H1 (cell line): Measurements from ENCODE around the gene GPR18. TPM values are rescaled to one million over a fixed set of nuclear protein-coding genes. Genes with fewer than 3 reads are reported as not detected.

Source experiments
- CTCF ChIA-PET: fragments of 300-600 bp; sonication (Branson Sonifier 250); formaldehyde crosslinking; loops from one replicate; lab custom pipeline; 2021; ENCODE audit not compliant: partially characterized antibody; lab: Charles Lee
- POLR2A ChIA-PET: fragments of 300-600 bp; sonication (Branson Sonifier 250); formaldehyde crosslinking; loops from one replicate; lab custom pipeline; 2021; ENCODE audit warnings: inconsistent platforms; ENCODE audit not compliant: partially characterized antibody; lab: Charles Lee
- DNase-seq, 2 experiments: peaks; one replicate each; pipeline versions ENCODE4 v3.0.0 to v3.0.0-alpha.2; 2010 to 2022; ENCODE audit warnings: low spot score in 2 of 2, low read depth in 1 of 2, mixed read lengths in 1 of 2
- FAIRE-seq: peaks from 2 replicates; lab custom pipeline; 2011; peaks lifted over from hg19 to GRCh38; lab: Jason Lieb, UNC
- H2AFZ ChIP-seq: 2 replicates; pipeline ENCODE4 v1.8.1; 2012; ENCODE audit warnings: low read length, inconsistent platforms
- H2AK5ac ChIP-seq: 2 replicates; pipeline ENCODE4 v1.6.1; 2013; ENCODE audit warnings: low read depth, low read length
- H2BK120ac ChIP-seq: replicated peaks from 2 replicates; pipeline ENCODE3; 2013; ENCODE audit warnings: low read depth, low read length, inconsistent platforms
- H2BK12ac ChIP-seq: 2 replicates; pipeline ENCODE4 v1.6.1; 2013; ENCODE audit warnings: low read depth, low read length
- H2BK15ac ChIP-seq: 2 replicates; pipeline ENCODE4 v1.6.1; 2013; ENCODE audit warnings: low read length
- H2BK20ac ChIP-seq: 2 replicates; pipeline ENCODE4 v1.6.1; 2013; ENCODE audit warnings: low read length
- H2BK5ac ChIP-seq: 2 replicates; pipeline ENCODE4 v1.6.1; 2013; ENCODE audit warnings: low read depth, low read length
- H3K14ac ChIP-seq: 2 replicates; pipeline ENCODE4 v1.6.1; 2013; ENCODE audit warnings: inconsistent platforms; ENCODE audit not compliant: insufficient read length
- H3K18ac ChIP-seq: 2 replicates; pipeline ENCODE4 v1.6.1; 2013; ENCODE audit warnings: low read length; ENCODE audit errors: extremely low read depth
- H3K23ac ChIP-seq: 2 replicates; pipeline ENCODE4 v1.6.1; 2013; ENCODE audit warnings: inconsistent platforms; ENCODE audit not compliant: insufficient read length
- H3K23me2 ChIP-seq: 2 replicates; pipeline ENCODE4 v1.6.1; 2013; ENCODE audit warnings: low read depth, low read length
- H3K27ac ChIP-seq: 2 replicates; pipeline ENCODE4 v1.6.1; 2011; ENCODE audit warnings: low read depth, low read length, inconsistent platforms
- H3K27me3 ChIP-seq, 4 experiments: replicated peaks in 1 of 4; 1 replicate in 1 of 4; 2 replicates in 3 of 4; pipeline versions ENCODE4 v1.6.1 to v1.8.1; 2011 to 2013; ENCODE audit warnings: low read length in 3 of 4, mild to moderate bottlenecking in 3 of 4, inconsistent platforms in 2 of 4, mixed read lengths in 2 of 4, moderate library complexity in 1 of 4; ENCODE audit not compliant: control insufficient read depth in 3 of 4, insufficient read depth in 3 of 4; ENCODE audit errors: extremely low read depth in 1 of 4
- H3K36me3 ChIP-seq, 4 experiments: 2 replicates each; pipeline versions ENCODE4 v1.6.1 to v1.8.1; 2011 to 2013; ENCODE audit warnings: mild to moderate bottlenecking in 4 of 4, low read length in 3 of 4, moderate library complexity in 2 of 4, control low read depth in 1 of 4, inconsistent platforms in 1 of 4; ENCODE audit not compliant: insufficient read depth in 4 of 4, control insufficient read depth in 2 of 4
- H3K4ac ChIP-seq: replicated peaks from 2 replicates; pipeline ENCODE3; 2013; ENCODE audit warnings: low read length, low read depth, mixed read lengths, inconsistent platforms; ENCODE audit not compliant: insufficient read length
- H3K4me1 ChIP-seq, 4 experiments: replicated peaks in 1 of 4; 1 replicate in 1 of 4; 2 replicates in 3 of 4; pipeline versions ENCODE4 v1.6.1 to v1.8.1; 2011 to 2013; ENCODE audit warnings: low read length in 3 of 4, inconsistent platforms in 2 of 4, mixed read lengths in 1 of 4; ENCODE audit not compliant: insufficient read depth in 4 of 4, control insufficient read depth in 3 of 4
- H3K4me2 ChIP-seq, 2 experiments: 2 replicates each; pipeline versions ENCODE4 v1.6.1 to v1.8.1; 2011 to 2013; ENCODE audit warnings: low read depth in 2 of 2, low read length in 2 of 2, control low read depth in 1 of 2, inconsistent platforms in 1 of 2, mild to moderate bottlenecking in 1 of 2; ENCODE audit not compliant: insufficient read depth in 1 of 2
- H3K4me3 ChIP-seq, 4 experiments: fragments of 200-600, 300-600 bp in 1 of 4; sonication (generic), shearing (Covaris generic), sonication (Bioruptor Twin) in 1 of 4; 2 replicates each; pipeline versions ENCODE4 v1.5.1 to v1.8.1; 2011 to 2016; ENCODE audit warnings: low read length in 4 of 4, low read depth in 3 of 4, control low read depth in 2 of 4, inconsistent platforms in 2 of 4, mild to moderate bottlenecking in 2 of 4, mixed read lengths in 1 of 4, moderate library complexity in 1 of 4; ENCODE audit not compliant: insufficient read depth in 2 of 4; ENCODE audit errors: extremely low read depth in 1 of 4
- H3K56ac ChIP-seq: replicated peaks from 2 replicates; pipeline ENCODE3; 2013; ENCODE audit warnings: low read depth, mild to moderate bottlenecking, mixed read lengths, low read length, inconsistent platforms; ENCODE audit not compliant: insufficient read length
- H3K79me1 ChIP-seq: 2 replicates; pipeline ENCODE4 v1.6.1; 2013; ENCODE audit warnings: low read depth, low read length, control low read depth
- H3K79me2 ChIP-seq, 2 experiments: 2 replicates each; pipeline versions ENCODE4 v1.6.1 to v1.8.1; 2012 to 2013; ENCODE audit warnings: low read length in 2 of 2, mild to moderate bottlenecking in 2 of 2, inconsistent platforms in 1 of 2; ENCODE audit not compliant: insufficient read depth in 2 of 2, control insufficient read depth in 1 of 2
- H3K9ac ChIP-seq, 4 experiments: replicated peaks in 1 of 4; 1 replicate in 1 of 4; 2 replicates in 3 of 4; pipeline versions ENCODE4 v1.6.1 to v1.8.1; 2011 to 2013; ENCODE audit warnings: low read depth in 3 of 4, low read length in 3 of 4, control low read depth in 2 of 4, mild to moderate bottlenecking in 2 of 4, moderate library complexity in 2 of 4, inconsistent platforms in 1 of 4; ENCODE audit errors: extremely low read depth in 1 of 4
- H3K9me3 ChIP-seq, 2 experiments: 2 replicates each; pipeline versions ENCODE4 v1.6.1 to v1.8.1; 2012 to 2013; ENCODE audit warnings: mild to moderate bottlenecking in 2 of 2, moderate library complexity in 2 of 2, control low read depth in 1 of 2, inconsistent platforms in 1 of 2, low read depth in 1 of 2, low read length in 1 of 2, mixed read lengths in 1 of 2; ENCODE audit not compliant: insufficient read depth in 2 of 2
- H4K20me1 ChIP-seq, 2 experiments: replicated peaks in 1 of 2; 2 replicates each; pipeline versions ENCODE3 to v1.8.1; 2011 to 2013; ENCODE audit warnings: inconsistent platforms in 2 of 2, low read length in 2 of 2, mild to moderate bottlenecking in 1 of 2; ENCODE audit not compliant: insufficient read depth in 2 of 2, control insufficient read depth in 1 of 2
- H4K5ac ChIP-seq: 2 replicates; pipeline ENCODE4 v1.6.1; 2013; ENCODE audit warnings: low read length, low read depth, mixed read lengths, inconsistent platforms; ENCODE audit not compliant: insufficient read length
- H4K8ac ChIP-seq: 2 replicates; pipeline ENCODE4 v1.8.0; 2013; ENCODE audit warnings: mild to moderate bottlenecking, moderate library complexity, low read length, inconsistent platforms; ENCODE audit not compliant: insufficient read depth; ENCODE audit errors: extremely low read depth
- H4K91ac ChIP-seq: replicated peaks from 2 replicates; pipeline ENCODE3; 2013; ENCODE audit warnings: low read length, mixed read lengths, inconsistent platforms; ENCODE audit not compliant: insufficient read length
- NRF1 ChIP-seq: IDR thresholded peaks from 2 replicates; pipeline ENCODE4 v1.6.1; 2011; ENCODE audit warnings: mild to moderate bottlenecking, low read depth, low read length, improper control_type of control experiment
- WGBS, 2 experiments: shearing (Covaris generic) in 1 of 2; methylation state at CpG; one replicate each; pipeline versions ENCODE4 v1.1.6 to v1.1.7; 2013 to 2015; ENCODE audit warnings: low lambda C conversion rate in 2 of 2, mixed read lengths in 2 of 2, inconsistent platforms in 1 of 2, low coverage in 1 of 2, missing lambda C conversion rate in 1 of 2; ENCODE audit not compliant: insufficient replicate concordance in 2 of 2, insufficient coverage in 1 of 2, insufficient read length in 1 of 2; ENCODE audit errors: extremely low coverage in 1 of 2, missing lambda C conversion rate in 1 of 2; 5-methylcytosine and 5-hydroxymethylcytosine counted together
- polyA plus RNA-seq, 7 experiments: library from polyadenylated mRNA; depleted of rRNA in 3 of 7; stranded (reverse) in 5 of 7; unstranded in 2 of 7; fragments of >200 nt in 5 of 7; fragments of 200-250 nt in 2 of 7; gene quantifications; 1 replicate in 5 of 7; 2 replicates in 1 of 7; 4 replicates in 1 of 7; pipeline versions ENCODE4 v1.2.1 to v1.2.3, GENCODE V29; 2011 to 2013; ENCODE audit warnings: missing spikeins in 2 of 7, mixed read lengths in 2 of 7
- total RNA-seq: library from RNA; stranded (reverse); fragmentation: NEBNext Ultra II Directional; extraction: Animal tissue kit (Norgen Biotek cat#: 25700); gene quantifications from 2 replicates; pipeline ENCODE4 v1.2.1, GENCODE V29; 2021

GPR18 gene
- total and polyA plus RNA-seq, 2 of the 8 experiments (the other 6 are each of a cell fraction or from before 2014, with no cell fraction given): not detected

DNA sequence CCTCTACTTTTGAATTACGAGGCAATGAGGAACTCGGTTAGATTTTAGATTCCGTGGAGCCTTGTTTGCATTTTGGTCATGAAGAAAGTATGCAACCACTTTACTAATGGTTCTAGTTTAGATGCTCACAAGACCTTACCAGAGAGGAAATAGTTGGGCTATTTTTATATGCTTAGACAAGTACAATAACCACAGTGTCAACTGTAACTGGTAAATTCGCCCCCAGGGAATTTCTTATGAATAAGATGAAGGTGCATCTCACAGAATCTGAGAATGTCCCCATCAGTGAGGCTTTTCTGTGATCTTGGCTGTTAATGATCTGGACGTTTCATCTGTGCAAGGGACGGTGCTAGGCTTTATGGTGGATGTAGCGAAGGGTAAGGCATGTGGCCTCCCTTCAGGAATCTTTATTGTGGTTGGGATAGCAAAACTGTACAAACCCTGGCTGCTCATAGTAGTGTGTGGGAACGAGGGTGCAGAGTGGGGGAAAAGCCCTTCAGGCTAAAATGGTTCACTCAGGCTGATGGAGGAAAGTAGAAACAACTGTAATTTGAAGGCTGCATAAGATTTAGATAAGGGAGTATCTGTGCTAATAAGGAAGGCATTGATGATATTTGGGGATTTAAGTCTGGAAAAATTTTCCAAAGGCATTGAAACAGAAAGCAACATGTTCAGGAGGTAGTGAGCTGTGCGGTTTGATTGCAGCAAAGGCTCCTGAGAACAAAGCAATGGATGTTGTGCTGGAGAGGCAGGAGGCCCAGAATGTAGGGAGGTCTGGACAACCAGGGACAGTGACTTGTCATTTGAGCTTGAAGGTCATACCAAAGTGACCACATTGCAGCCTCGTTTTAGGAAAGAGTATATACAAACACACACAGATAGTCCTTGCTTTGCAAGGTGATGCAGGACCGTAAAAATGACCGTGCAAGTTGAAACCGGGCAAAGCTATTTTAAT is 29.2 kb downstream of the GPR18 start:
- no peaks in the 10 kb centered on the region for H3K9me3 ChIP-seq
- H4K5ac ChIP-seq: no peak overlapping the region
- no peak overlapping the region for H3K27ac ChIP-seq
- peaks cover 21 to 87% of the 10 kb centered on the region in 2 experiments for H3K79me2 ChIP-seq
- no peak overlapping the region for H4K91ac ChIP-seq
- H3K9ac ChIP-seq: no peak overlapping the region
- H3K27me3 ChIP-seq: no peaks in the 10 kb centered on the region
- no peak overlapping the region for H3K4me2 ChIP-seq
- H2BK120ac ChIP-seq: no peak overlapping the region
- peaks cover 18% of the 10 kb centered on the region for H3K79me1 ChIP-seq
- no peak overlapping the region for H2BK15ac ChIP-seq
- DNase-seq (no peak), FAIRE-seq (no peak)
- H3K4me1 ChIP-seq: peaks cover 0 to 1% (median 0%) of the 10 kb centered on the region in 4 experiments; a peak in 2 of 7 replicates
- no peak overlapping the region for H3K4me3 ChIP-seq
- 86% methylated on average over 13 of the region's 13 CpGs; no CpG with 5 or more reads in 1 of the 2 experiments for WGBS, 2 experiments
- no peak overlapping the region for H4K8ac ChIP-seq
- H3K18ac ChIP-seq: no peak overlapping the region
- H2BK5ac ChIP-seq: no peak overlapping the region
- H3K23me2 ChIP-seq: no peaks in the 10 kb centered on the region; the same call in 1 of the 2 replicates
- H3K56ac ChIP-seq: no peak overlapping the region
- no peak overlapping the region for H2AK5ac ChIP-seq
- H2BK12ac ChIP-seq: no peak overlapping the region
- H4K20me1 ChIP-seq: peaks cover 0 to 8% of the 10 kb centered on the region in 2 experiments
- no peak for TF ChIP-seq NRF1
- H2BK20ac ChIP-seq: no peak overlapping the region
- H3K23ac ChIP-seq: no peak overlapping the region
- no peak overlapping the region for H3K4ac ChIP-seq
- POLR2A ChIA-PET: interaction anchor here (0.8 kb wide), 1 partner anchor 18 kb away, joined by 3 read pairs; no protein-coding TSS in a partner anchor
- H2AFZ ChIP-seq: no peak overlapping the region
- H3K36me3 ChIP-seq: no peaks in the 10 kb centered on the region
- CTCF ChIA-PET: interaction anchor here (0.9 to 1.0 kb wide), 2 partner anchors 19 to 36 kb away, joined by 3 to 5 read pairs; no protein-coding TSS in a partner anchor
- H3K14ac ChIP-seq: no peak overlapping the region
